Omental fat pad (tissue), 4 donors: ENCODE results near the gene IL23A. TPM values are rescaled to one million over a fixed set of nuclear protein-coding genes. Genes with fewer than 3 reads are reported as not detected.
"Not testable (repeated sequence)": the region's sequence is repeated elsewhere in the genome, so short reads cannot be mapped to it uniquely, and the experiment has no call there.

ENCODE experiments used
- ATAC-seq: fragments of 150-250 bp; one replicate; pipeline ENCODE4 v1.9.1; 2016; ENCODE audit warnings: mild to moderate bottlenecking, moderate library complexity; ENCODE audit not compliant: low FRiP score
- DNase-seq: peaks from one replicate; pipeline ENCODE4 v3.0.0-alpha.2; 2019; ENCODE audit warnings: low spot score
- CTCF ChIP-seq, 3 donors: fragments of 450-650 bp; IDR thresholded peaks; one replicate each; pipeline ENCODE4 v1.5.1; 2016 to 2017; ENCODE audit warnings: antibody characterized with exemption in 3 of 3, mild to moderate bottlenecking in 3 of 3, moderate library complexity in 2 of 3
- total RNA-seq, 4 donors: library from RNA; depleted of rRNA; stranded (reverse); fragments of >200 nt; gene quantifications; one replicate each; pipeline ENCODE4 v1.1.0, GENCODE V29; 2016

IL23A gene
- total RNA-seq, 4 donors from 2014 or later = 2.2 TPM; not detected in 3

GRCh38 chr12:56334490-56334793 is 4.2 kb upstream of the IL23A start:
- no peak for TF ChIP-seq CTCF (IDR thresholded peaks at IDR 0.05)
- DNase-seq = no peak
- ATAC-seq = no peak

GRCh38 chr12:56335527-56335926 is 3.2 kb upstream of the IL23A start:
- not testable (repeated sequence) for ATAC-seq, DNase-seq

- DNase-seq (no peak), ATAC-seq (no peak)
- TF ChIP-seq CTCF (IDR thresholded peaks at IDR 0.05) = no peak
Observed at GRCh38 chr12:56336361-56337167, 2.1 kb upstream of the IL23A start.

GRCh38 chr12:56337753-56338251 is 882 bp upstream of the IL23A start:
- no peak for ATAC-seq
- no peak for TF ChIP-seq CTCF (IDR thresholded peaks at IDR 0.05)
- DNase-seq = no peak

- no peak for DNase-seq
- no peak for TF ChIP-seq CTCF (IDR thresholded peaks at IDR 0.05)
- no peak for ATAC-seq
Observed at GRCh38 chr12:56339158-56339422, 406 bp downstream of the IL23A start.

- DNase-seq (no peak), ATAC-seq (no peak)
- TF ChIP-seq CTCF (IDR thresholded peaks at IDR 0.05) = no peak
Observed at GRCh38 chr12:56341616-56342015, 2.9 kb downstream of the IL23A start.

GRCh38 chr12:56342290-56342689 is 3.6 kb downstream of the IL23A start:
- ATAC-seq, DNase-seq: not testable (repeated sequence)

GRCh38 chr12:56346675-56347074 is 8.0 kb downstream of the IL23A start:
- no peak for ATAC-seq
- no peak for DNase-seq
- no peak for TF ChIP-seq CTCF (IDR thresholded peaks at IDR 0.05)

- DNase-seq, ATAC-seq: not testable (repeated sequence)
Observed at GRCh38 chr12:56347255-56347654, 8.6 kb downstream of the IL23A start.
